ENCODE measurements around the gene UBASH3B.
"Not testable (repeated sequence)": the region's sequence is repeated elsewhere in the genome, so short reads cannot be mapped to it uniquely, and the experiment has no call there.

Gene UBASH3B

GRCh38 chr11:122852074-122852795 is 196.7 kb downstream of the UBASH3B start:
- TF ChIP-seq CTCF (IDR thresholded peaks at IDR 0.05) = no peak
- no peak overlapping the region for H3K27ac ChIP-seq

GRCh38 chr11:122852796-122853160 is 197.3 kb downstream of the UBASH3B start:
- H3K27ac ChIP-seq = no peak overlapping the region
- TF ChIP-seq ZFX (IDR thresholded peaks at IDR 0.05; ENCODE audit: borderline replicate concordance) = no peak
- TF ChIP-seq CTCF (IDR thresholded peaks at IDR 0.05) = no peak

GRCh38 chr11:122853261-122853660 is 197.7 kb downstream of the UBASH3B start:
- H3K27ac ChIP-seq = no peak overlapping the region

GRCh38 chr11:122853971-122854446 is 198.5 kb downstream of the UBASH3B start:
- TF ChIP-seq ZFX (IDR thresholded peaks at IDR 0.05; ENCODE audit: borderline replicate concordance) (no peak), CTCF (IDR thresholded peaks at IDR 0.05) (peak; percentile 73)

More at GRCh38 chr11:122853261-122853660, 197.7 kb downstream of the UBASH3B start:
- no peak for TF ChIP-seq ZFX (IDR thresholded peaks at IDR 0.05; ENCODE audit: borderline replicate concordance)
- TF ChIP-seq CTCF (IDR thresholded peaks at IDR 0.05) = no peak

GRCh38 chr11:122861631-122862030 is 206.1 kb downstream of the UBASH3B start:
- TF ChIP-seq CTCF (IDR thresholded peaks at IDR 0.05) (no peak), ZFX (IDR thresholded peaks at IDR 0.05; ENCODE audit: borderline replicate concordance) (no peak)
- no peak overlapping the region for H3K27ac ChIP-seq

More at GRCh38 chr11:122853971-122854446, 198.5 kb downstream of the UBASH3B start:
- H3K27ac ChIP-seq = no peak overlapping the region

- no peak for TF ChIP-seq ZFX (IDR thresholded peaks at IDR 0.05; ENCODE audit: borderline replicate concordance)
- no peak for TF ChIP-seq CTCF (IDR thresholded peaks at IDR 0.05)
- no peak overlapping the region for H3K27ac ChIP-seq
Measured at GRCh38 chr11:122862091-122862490, 206.6 kb downstream of the UBASH3B start.

- H3K27ac ChIP-seq = not testable (repeated sequence)
Measured at GRCh38 chr11:122863154-122863553, 207.6 kb downstream of the UBASH3B start.
